H1 (cell line): ENCODE results near the gene MED28. TPM values are rescaled to one million over a fixed set of nuclear protein-coding genes. Genes with fewer than 3 reads are reported as not detected.

Experiments used
- CTCF ChIA-PET: fragments of 300-600 bp; sonication (Branson Sonifier 250); formaldehyde crosslinking; loops from one replicate; lab custom pipeline; 2021; ENCODE audit not compliant: partially characterized antibody; lab: Charles Lee
- POLR2A ChIA-PET: fragments of 300-600 bp; sonication (Branson Sonifier 250); formaldehyde crosslinking; loops from one replicate; lab custom pipeline; 2021; ENCODE audit warnings: inconsistent platforms; ENCODE audit not compliant: partially characterized antibody; lab: Charles Lee
- DNase-seq, 2 experiments: peaks; one replicate each; pipeline versions ENCODE4 v3.0.0 to v3.0.0-alpha.2; 2010 to 2022; ENCODE audit warnings: low spot score in 2 of 2, low read depth in 1 of 2, mixed read lengths in 1 of 2
- FAIRE-seq: peaks from 2 replicates; lab custom pipeline; 2011; peaks lifted over from hg19 to GRCh38; lab: Jason Lieb, UNC
- H2AFZ ChIP-seq: 2 replicates; pipeline ENCODE4 v1.8.1; 2012; ENCODE audit warnings: low read length, inconsistent platforms
- H2AK5ac ChIP-seq: 2 replicates; pipeline ENCODE4 v1.6.1; 2013; ENCODE audit warnings: low read depth, low read length
- H2BK120ac ChIP-seq: replicated peaks from 2 replicates; pipeline ENCODE3; 2013; ENCODE audit warnings: low read depth, low read length, inconsistent platforms
- H2BK12ac ChIP-seq: 2 replicates; pipeline ENCODE4 v1.6.1; 2013; ENCODE audit warnings: low read depth, low read length
- H2BK15ac ChIP-seq: 2 replicates; pipeline ENCODE4 v1.6.1; 2013; ENCODE audit warnings: low read length
- H2BK20ac ChIP-seq: 2 replicates; pipeline ENCODE4 v1.6.1; 2013; ENCODE audit warnings: low read length
- H2BK5ac ChIP-seq: 2 replicates; pipeline ENCODE4 v1.6.1; 2013; ENCODE audit warnings: low read depth, low read length
- H3K14ac ChIP-seq: 2 replicates; pipeline ENCODE4 v1.6.1; 2013; ENCODE audit warnings: inconsistent platforms; ENCODE audit not compliant: insufficient read length
- H3K18ac ChIP-seq: 2 replicates; pipeline ENCODE4 v1.6.1; 2013; ENCODE audit warnings: low read length; ENCODE audit errors: extremely low read depth
- H3K23ac ChIP-seq: 2 replicates; pipeline ENCODE4 v1.6.1; 2013; ENCODE audit warnings: inconsistent platforms; ENCODE audit not compliant: insufficient read length
- H3K23me2 ChIP-seq: 2 replicates; pipeline ENCODE4 v1.6.1; 2013; ENCODE audit warnings: low read depth, low read length
- H3K27ac ChIP-seq: 2 replicates; pipeline ENCODE4 v1.6.1; 2011; ENCODE audit warnings: low read depth, low read length, inconsistent platforms
- H3K27me3 ChIP-seq, 4 experiments: replicated peaks in 1 of 4; 1 replicate in 1 of 4; 2 replicates in 3 of 4; pipeline versions ENCODE4 v1.6.1 to v1.8.1; 2011 to 2013; ENCODE audit warnings: low read length in 3 of 4, mild to moderate bottlenecking in 3 of 4, inconsistent platforms in 2 of 4, mixed read lengths in 2 of 4, moderate library complexity in 1 of 4; ENCODE audit not compliant: control insufficient read depth in 3 of 4, insufficient read depth in 3 of 4; ENCODE audit errors: extremely low read depth in 1 of 4
- H3K36me3 ChIP-seq, 4 experiments: 2 replicates each; pipeline versions ENCODE4 v1.6.1 to v1.8.1; 2011 to 2013; ENCODE audit warnings: mild to moderate bottlenecking in 4 of 4, low read length in 3 of 4, moderate library complexity in 2 of 4, control low read depth in 1 of 4, inconsistent platforms in 1 of 4; ENCODE audit not compliant: insufficient read depth in 4 of 4, control insufficient read depth in 2 of 4
- H3K4ac ChIP-seq: replicated peaks from 2 replicates; pipeline ENCODE3; 2013; ENCODE audit warnings: low read length, low read depth, mixed read lengths, inconsistent platforms; ENCODE audit not compliant: insufficient read length
- H3K4me1 ChIP-seq, 4 experiments: replicated peaks in 1 of 4; 1 replicate in 1 of 4; 2 replicates in 3 of 4; pipeline versions ENCODE4 v1.6.1 to v1.8.1; 2011 to 2013; ENCODE audit warnings: low read length in 3 of 4, inconsistent platforms in 2 of 4, mixed read lengths in 1 of 4; ENCODE audit not compliant: insufficient read depth in 4 of 4, control insufficient read depth in 3 of 4
- H3K4me2 ChIP-seq, 2 experiments: 2 replicates each; pipeline versions ENCODE4 v1.6.1 to v1.8.1; 2011 to 2013; ENCODE audit warnings: low read depth in 2 of 2, low read length in 2 of 2, control low read depth in 1 of 2, inconsistent platforms in 1 of 2, mild to moderate bottlenecking in 1 of 2; ENCODE audit not compliant: insufficient read depth in 1 of 2
- H3K4me3 ChIP-seq, 4 experiments: fragments of 200-600, 300-600 bp in 1 of 4; sonication (generic), shearing (Covaris generic), sonication (Bioruptor Twin) in 1 of 4; 2 replicates each; pipeline versions ENCODE4 v1.5.1 to v1.8.1; 2011 to 2016; ENCODE audit warnings: low read length in 4 of 4, low read depth in 3 of 4, control low read depth in 2 of 4, inconsistent platforms in 2 of 4, mild to moderate bottlenecking in 2 of 4, mixed read lengths in 1 of 4, moderate library complexity in 1 of 4; ENCODE audit not compliant: insufficient read depth in 2 of 4; ENCODE audit errors: extremely low read depth in 1 of 4
- H3K56ac ChIP-seq: replicated peaks from 2 replicates; pipeline ENCODE3; 2013; ENCODE audit warnings: low read depth, mild to moderate bottlenecking, mixed read lengths, low read length, inconsistent platforms; ENCODE audit not compliant: insufficient read length
- H3K79me1 ChIP-seq: 2 replicates; pipeline ENCODE4 v1.6.1; 2013; ENCODE audit warnings: low read depth, low read length, control low read depth
- H3K79me2 ChIP-seq, 2 experiments: 2 replicates each; pipeline versions ENCODE4 v1.6.1 to v1.8.1; 2012 to 2013; ENCODE audit warnings: low read length in 2 of 2, mild to moderate bottlenecking in 2 of 2, inconsistent platforms in 1 of 2; ENCODE audit not compliant: insufficient read depth in 2 of 2, control insufficient read depth in 1 of 2
- H3K9ac ChIP-seq, 4 experiments: replicated peaks in 1 of 4; 1 replicate in 1 of 4; 2 replicates in 3 of 4; pipeline versions ENCODE4 v1.6.1 to v1.8.1; 2011 to 2013; ENCODE audit warnings: low read depth in 3 of 4, low read length in 3 of 4, control low read depth in 2 of 4, mild to moderate bottlenecking in 2 of 4, moderate library complexity in 2 of 4, inconsistent platforms in 1 of 4; ENCODE audit errors: extremely low read depth in 1 of 4
- H3K9me3 ChIP-seq, 2 experiments: 2 replicates each; pipeline versions ENCODE4 v1.6.1 to v1.8.1; 2012 to 2013; ENCODE audit warnings: mild to moderate bottlenecking in 2 of 2, moderate library complexity in 2 of 2, control low read depth in 1 of 2, inconsistent platforms in 1 of 2, low read depth in 1 of 2, low read length in 1 of 2, mixed read lengths in 1 of 2; ENCODE audit not compliant: insufficient read depth in 2 of 2
- H4K20me1 ChIP-seq, 2 experiments: replicated peaks in 1 of 2; 2 replicates each; pipeline versions ENCODE3 to v1.8.1; 2011 to 2013; ENCODE audit warnings: inconsistent platforms in 2 of 2, low read length in 2 of 2, mild to moderate bottlenecking in 1 of 2; ENCODE audit not compliant: insufficient read depth in 2 of 2, control insufficient read depth in 1 of 2
- H4K5ac ChIP-seq: 2 replicates; pipeline ENCODE4 v1.6.1; 2013; ENCODE audit warnings: low read length, low read depth, mixed read lengths, inconsistent platforms; ENCODE audit not compliant: insufficient read length
- H4K8ac ChIP-seq: 2 replicates; pipeline ENCODE4 v1.8.0; 2013; ENCODE audit warnings: mild to moderate bottlenecking, moderate library complexity, low read length, inconsistent platforms; ENCODE audit not compliant: insufficient read depth; ENCODE audit errors: extremely low read depth
- H4K91ac ChIP-seq: replicated peaks from 2 replicates; pipeline ENCODE3; 2013; ENCODE audit warnings: low read length, mixed read lengths, inconsistent platforms; ENCODE audit not compliant: insufficient read length
- ATF3 ChIP-seq: IDR thresholded peaks from 2 replicates; pipeline ENCODE4 v1.6.1; 2011; ENCODE audit warnings: low read depth, mild to moderate bottlenecking, low read length; ENCODE audit not compliant: insufficient read depth
- CBX5 ChIP-seq: fragments of 300-800, 300-1000 bp; sonication (generic); IDR thresholded peaks from 2 replicates; pipeline ENCODE4 v1.7.1; 2016; ENCODE audit warnings: antibody characterized with exemption, low read length, low read depth
- CBX8 ChIP-seq: fragments of 300-800, 300-1000 bp; sonication (generic); IDR thresholded peaks from 2 replicates; pipeline ENCODE4 v1.7.1; 2016; ENCODE audit warnings: low read depth, low read length, borderline replicate concordance
- CHD1 ChIP-seq: IDR thresholded peaks from 2 replicates; pipeline ENCODE4 v1.6.1; 2012; ENCODE audit warnings: low read depth, low read length, improper control_type of control experiment
- CTCF ChIP-seq, 3 experiments: IDR thresholded peaks; 1 replicate in 2 of 3; 2 replicates in 1 of 3; pipeline versions ENCODE4 v1.5.1 to v1.6.1; 2011; ENCODE audit warnings: low read length in 3 of 3, mild to moderate bottlenecking in 3 of 3, inconsistent platforms in 2 of 3, low read depth in 1 of 3, moderate library complexity in 1 of 3; ENCODE audit not compliant: insufficient read depth in 1 of 3; ENCODE audit errors: control extremely low read depth in 1 of 3
- E2F6 ChIP-seq: IDR thresholded peaks from 2 replicates; pipeline ENCODE4 v1.6.1; 2012; ENCODE audit warnings: inconsistent platforms
- KDM1A ChIP-seq: fragments of 200-600, 300-600 bp; sonication (generic); IDR thresholded peaks from 2 replicates; pipeline ENCODE4 v1.7.1; 2016; ENCODE audit warnings: mild to moderate bottlenecking, low read length, borderline replicate concordance
- MAX ChIP-seq: IDR thresholded peaks from 2 replicates; pipeline ENCODE4 v1.6.1; 2012; ENCODE audit warnings: inconsistent platforms
- NRF1 ChIP-seq: IDR thresholded peaks from 2 replicates; pipeline ENCODE4 v1.6.1; 2011; ENCODE audit warnings: mild to moderate bottlenecking, low read depth, low read length, improper control_type of control experiment
- SUZ12 ChIP-seq: fragments of 200-600 bp; sonication (generic); IDR thresholded peaks from 2 replicates; pipeline ENCODE4 v1.6.1; 2012; ENCODE audit warnings: mild to moderate bottlenecking, inconsistent platforms, low read length, moderate library complexity, mixed read lengths
- WGBS, 2 experiments: shearing (Covaris generic) in 1 of 2; methylation state at CpG; one replicate each; pipeline versions ENCODE4 v1.1.6 to v1.1.7; 2013 to 2015; ENCODE audit warnings: low lambda C conversion rate in 2 of 2, mixed read lengths in 2 of 2, inconsistent platforms in 1 of 2, low coverage in 1 of 2, missing lambda C conversion rate in 1 of 2; ENCODE audit not compliant: insufficient replicate concordance in 2 of 2, insufficient coverage in 1 of 2, insufficient read length in 1 of 2; ENCODE audit errors: extremely low coverage in 1 of 2, missing lambda C conversion rate in 1 of 2; 5-methylcytosine and 5-hydroxymethylcytosine counted together
- polyA plus RNA-seq, 7 experiments: library from polyadenylated mRNA; depleted of rRNA in 3 of 7; stranded (reverse) in 5 of 7; unstranded in 2 of 7; fragments of >200 nt in 5 of 7; fragments of 200-250 nt in 2 of 7; gene quantifications; 1 replicate in 5 of 7; 2 replicates in 1 of 7; 4 replicates in 1 of 7; pipeline versions ENCODE4 v1.2.1 to v1.2.3, GENCODE V29; 2011 to 2013; ENCODE audit warnings: missing spikeins in 2 of 7, mixed read lengths in 2 of 7
- total RNA-seq: library from RNA; stranded (reverse); fragmentation: NEBNext Ultra II Directional; extraction: Animal tissue kit (Norgen Biotek cat#: 25700); gene quantifications from 2 replicates; pipeline ENCODE4 v1.2.1, GENCODE V29; 2021

The MED28 gene
- total and polyA plus RNA-seq, 2 of the 8 experiments (the other 6 are each of a cell fraction or from before 2014, with no cell fraction given) = 24.0 to 87.1 TPM

GRCh38 chr4:17650406-17650805, 36.0 kb downstream of the MED28 start:
- Histone ChIP-seq H3K27ac (no peak overlapping the region), H2BK12ac (no peak overlapping the region), H3K23me2 (no peaks in the 10 kb centered on the region; the same call in 1 of the 2 replicates), H3K27me3 (no peaks in the 10 kb centered on the region), H2AFZ (no peak overlapping the region), H3K79me2 (no peaks in the 10 kb centered on the region), H3K4me3 (no peak overlapping the region), H2BK15ac (no peak overlapping the region), H3K36me3 (no peaks in the 10 kb centered on the region), H2BK120ac (no peak overlapping the region), H3K14ac (no peak overlapping the region), H3K4me1 (no peaks in the 10 kb centered on the region), H3K23ac (no peak overlapping the region), H3K4me2 (no peak overlapping the region), H2BK5ac (no peak overlapping the region), H3K4ac (no peak overlapping the region), H3K56ac (no peak overlapping the region), H4K8ac (no peak overlapping the region; the same call in 1 of the 2 replicates), H4K20me1 (peaks cover 0 to 4% of the 10 kb centered on the region in 2 experiments), H3K9ac (no peak overlapping the region), H2BK20ac (no peak overlapping the region), H4K5ac (no peak overlapping the region), H4K91ac (no peak overlapping the region), H2AK5ac (no peak overlapping the region), H3K9me3 (no peaks in the 10 kb centered on the region), H3K79me1 (no peaks in the 10 kb centered on the region), H3K18ac (no peak overlapping the region)
- CTCF ChIA-PET = no interaction called here
- DNase-seq = no peak
- no peak for FAIRE-seq
- POLR2A ChIA-PET = no interaction called here
- WGBS, 2 experiments = 89% methylated on average over 2 of the region's 2 CpGs; no CpG with 5 or more reads in 1 of the 2 experiments
- TF ChIP-seq KDM1A (no peak), CBX8 (no peak), MAX (no peak), E2F6 (no peak), CBX5 (no peak), NRF1 (no peak), CHD1 (no peak), ATF3 (no peak), SUZ12 (no peak), CTCF (IDR thresholded peaks at IDR 0.05; ENCODE audit: control extremely low read depth in 1 of 3, insufficient read depth in 1 of 3, low read depth in 1 of 3, low read length in 3 of 3) (no peak)
